Psoas muscle (tissue), 8 donors: ENCODE measurements around the gene APBB2. TPM values are rescaled to one million over a fixed set of nuclear protein-coding genes. Genes with fewer than 3 reads are reported as not detected.
"Not testable (repeated sequence)": the region's sequence is repeated elsewhere in the genome, so short reads cannot be mapped to it uniquely, and the experiment has no call there.

Source experiments
- ATAC-seq, 4 donors: fragments of 200-7000 bp; cut with Tn5 transposase; one replicate each; pipeline ENCODE4 v1.9.1; 2020; ENCODE audit warnings: moderate library complexity in 3 of 4, mild to moderate bottlenecking in 2 of 4
- DNase-seq, 2 donors: peaks; one replicate each; pipeline ENCODE4 v3.0.0-alpha.2; 2020
- H3K27ac ChIP-seq: fragments of 200-600 bp; one replicate; pipeline ENCODE4 v1.8.0; 2022
- H3K27me3 ChIP-seq, 3 donors: fragments of 200-600 bp in 1 of 3; one replicate each; pipeline versions ENCODE4 v1.6.1 to v1.8.0; 2013 to 2022; ENCODE audit warnings: low read length in 2 of 3, mild to moderate bottlenecking in 2 of 3, moderate library complexity in 1 of 3; ENCODE audit not compliant: insufficient read depth in 3 of 3
- H3K36me3 ChIP-seq, 2 donors: fragments of 200-600 bp in 1 of 2; one replicate each; pipeline versions ENCODE4 v1.6.1 to v1.8.0; 2013 to 2022; ENCODE audit warnings: low read depth in 1 of 2, mild to moderate bottlenecking in 1 of 2, moderate library complexity in 1 of 2; ENCODE audit not compliant: insufficient read depth in 1 of 2
- H3K4me1 ChIP-seq: fragments of 200-600 bp; one replicate; pipeline ENCODE4 v1.8.0; 2022
- H3K4me3 ChIP-seq: fragments of 200-600 bp; one replicate; pipeline ENCODE4 v1.8.0; 2022; ENCODE audit warnings: mild to moderate bottlenecking
- H3K9me3 ChIP-seq: fragments of 200-600 bp; one replicate; pipeline ENCODE4 v1.8.0; 2022
- WGBS, 3 donors: extraction: QIAGEN DNeasy Blood & Tissue Kit; methylation state at CpG; one replicate each; pipeline versions ENCODE4 v1.1.6 to v1.1.7; 2013; 5-methylcytosine and 5-hydroxymethylcytosine counted together
- intact Hi-C, 2 donors: fragments of 100-400 bp; cut with DNase I; formaldehyde crosslinking; loops; one replicate each; pipeline versions ENCODE4 v1.11.0 to v1.14.2; 2022
- polyA plus RNA-seq, 3 donors: library from polyadenylated mRNA; stranded (reverse); fragments of 200-250 nt; gene quantifications; one replicate each; pipeline ENCODE4 v1.2.3, GENCODE V29; 2013
- total RNA-seq, 4 donors: library from RNA; stranded (reverse); fragmentation: NEBNext Ultra II Directional in 2 of 4; extraction: Animal tissue kit (Norgen Biotek cat#: 25700) in 2 of 4; gene quantifications; one replicate each; pipeline versions ENCODE4 v1.2.1 to v1.2.4, GENCODE V29; 2021 to 2023
- TF ChIP-seq, protein P1 (sequence below): fragments of 200-600 bp; IDR thresholded peaks from one replicate; pipeline ENCODE4 v1.8.0; 2022; ENCODE audit warnings: antibody characterized with exemption
- donor health status: healthy with polysubstance abuse.
- donor health status: DM: no; HTN: no; CAD: no; lungs with moderate emphysema.
- donor health status: Bipolar disorder and iron deficiency.
- donor health status: healthy.
- donor health status: DM: yes; HTN: yes; CAD: no.
- donor health status: DM: no; HTN: no; CAD: no.
- donor health status: DM: no; HTN: no; CAD: no.
- donor health status: DM: yes; HTN: yes; CAD: no.

APBB2 gene
- total and polyA plus RNA-seq, 7 donors: 3.1 to 37.4 (median 11.3) TPM

DNA sequence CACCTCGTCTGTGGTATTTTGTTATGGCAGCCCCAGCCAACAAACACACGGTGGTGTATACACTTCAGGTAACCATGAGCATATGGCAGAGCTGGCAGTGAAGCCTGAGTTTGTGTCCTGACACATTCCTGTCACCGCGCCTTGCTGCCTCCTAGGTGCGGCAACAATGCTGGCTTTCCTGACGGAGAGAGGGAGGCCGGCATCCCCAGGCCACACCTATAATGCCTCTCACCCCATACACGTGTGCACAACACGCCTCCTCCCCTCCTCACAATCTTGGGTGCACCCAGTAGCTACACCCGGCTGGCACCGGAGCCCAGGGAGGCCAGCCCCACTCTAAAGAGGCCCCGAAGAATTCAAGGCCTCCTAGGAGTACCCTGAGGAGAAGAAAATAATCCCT lies 306.0 kb downstream of the APBB2 start:
- no peaks in the 10 kb centered on the region for H3K27me3 ChIP-seq
- no peak overlapping the region for H3K4me3 ChIP-seq
- WGBS, 3 donors: 65 to 78% (median 66%) methylated on average over 12 of the region's 12 CpGs
- H3K9me3 ChIP-seq: no peaks in the 10 kb centered on the region
- peaks cover 12% of the 10 kb centered on the region for H3K4me1 ChIP-seq
- no peak for DNase-seq
- peak in 3 of 4 donors; percentile 4 to 31 (median 11) for ATAC-seq
- TF ChIP-seq, protein P1, sequence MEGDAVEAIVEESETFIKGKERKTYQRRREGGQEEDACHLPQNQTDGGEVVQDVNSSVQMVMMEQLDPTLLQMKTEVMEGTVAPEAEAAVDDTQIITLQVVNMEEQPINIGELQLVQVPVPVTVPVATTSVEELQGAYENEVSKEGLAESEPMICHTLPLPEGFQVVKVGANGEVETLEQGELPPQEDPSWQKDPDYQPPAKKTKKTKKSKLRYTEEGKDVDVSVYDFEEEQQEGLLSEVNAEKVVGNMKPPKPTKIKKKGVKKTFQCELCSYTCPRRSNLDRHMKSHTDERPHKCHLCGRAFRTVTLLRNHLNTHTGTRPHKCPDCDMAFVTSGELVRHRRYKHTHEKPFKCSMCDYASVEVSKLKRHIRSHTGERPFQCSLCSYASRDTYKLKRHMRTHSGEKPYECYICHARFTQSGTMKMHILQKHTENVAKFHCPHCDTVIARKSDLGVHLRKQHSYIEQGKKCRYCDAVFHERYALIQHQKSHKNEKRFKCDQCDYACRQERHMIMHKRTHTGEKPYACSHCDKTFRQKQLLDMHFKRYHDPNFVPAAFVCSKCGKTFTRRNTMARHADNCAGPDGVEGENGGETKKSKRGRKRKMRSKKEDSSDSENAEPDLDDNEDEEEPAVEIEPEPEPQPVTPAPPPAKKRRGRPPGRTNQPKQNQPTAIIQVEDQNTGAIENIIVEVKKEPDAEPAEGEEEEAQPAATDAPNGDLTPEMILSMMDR: no peak
- no peaks in the 10 kb centered on the region for H3K36me3 ChIP-seq
- intact Hi-C loops: no loop called here
- H3K27ac ChIP-seq: no peak overlapping the region

DNA sequence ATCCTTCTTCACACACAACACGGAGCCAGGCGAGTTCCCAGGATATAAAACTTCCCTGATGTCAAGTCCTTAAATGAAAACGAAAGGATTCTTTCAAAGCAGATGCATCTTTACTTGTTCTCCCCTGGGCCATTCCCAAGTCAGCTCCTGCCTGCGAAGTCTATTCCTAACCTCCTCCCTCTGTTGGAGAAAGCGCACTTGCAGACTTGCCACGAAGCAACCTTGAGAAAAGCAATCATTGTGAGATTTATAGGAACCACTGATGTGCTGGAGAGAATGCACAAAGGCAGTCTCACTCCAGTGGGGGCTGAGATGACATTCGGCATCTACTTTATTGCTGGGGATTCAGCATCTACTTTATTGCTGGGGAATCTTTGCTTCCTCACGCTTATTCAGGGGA lies 308.9 kb downstream of the APBB2 start:
- no peaks in the 10 kb centered on the region for H3K36me3 ChIP-seq
- 78 to 88% (median 88%) methylated on average over 8 of the region's 8 CpGs for WGBS, 3 donors

DNA sequence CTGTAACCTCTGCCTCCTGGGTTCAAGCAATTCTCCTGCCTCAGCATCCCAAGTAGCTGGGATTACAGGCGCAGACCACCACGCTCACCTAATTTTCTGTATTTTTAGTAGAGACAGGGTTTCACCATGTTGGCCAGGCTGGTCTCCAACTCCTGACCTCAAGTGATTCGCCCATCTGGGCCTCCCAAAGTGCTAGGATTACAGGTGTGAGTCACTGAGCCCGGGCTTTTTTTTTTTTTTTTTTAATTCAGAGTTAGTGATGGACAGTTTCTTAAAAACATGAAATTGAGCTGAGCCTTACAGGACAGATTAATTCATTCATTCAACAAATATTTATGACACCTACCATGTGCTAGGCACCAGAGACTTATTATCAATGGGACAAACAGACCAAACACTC lies 313.8 kb downstream of the APBB2 start:
- H3K27me3 ChIP-seq, DNase-seq, ATAC-seq, H3K4me1 ChIP-seq, H3K4me3 ChIP-seq, H3K9me3 ChIP-seq, H3K36me3 ChIP-seq, H3K27ac ChIP-seq, intact Hi-C loops: not testable (repeated sequence)
- 83 to 88% (median 87%) methylated on average over 4 of the region's 4 CpGs for WGBS, 3 donors

More for the DNA sequence above, 308.9 kb downstream of the APBB2 start:
- H3K9me3 ChIP-seq: no peaks in the 10 kb centered on the region
- no peak for ATAC-seq
- DNase-seq: no peak
- H3K27me3 ChIP-seq: no peaks in the 10 kb centered on the region
- H3K4me1 ChIP-seq: peaks cover 12% of the 10 kb centered on the region
- no peak overlapping the region for H3K4me3 ChIP-seq
- intact Hi-C loops: no loop called here
- no peak overlapping the region for H3K27ac ChIP-seq
- TF ChIP-seq, protein P1: no peak

DNA sequence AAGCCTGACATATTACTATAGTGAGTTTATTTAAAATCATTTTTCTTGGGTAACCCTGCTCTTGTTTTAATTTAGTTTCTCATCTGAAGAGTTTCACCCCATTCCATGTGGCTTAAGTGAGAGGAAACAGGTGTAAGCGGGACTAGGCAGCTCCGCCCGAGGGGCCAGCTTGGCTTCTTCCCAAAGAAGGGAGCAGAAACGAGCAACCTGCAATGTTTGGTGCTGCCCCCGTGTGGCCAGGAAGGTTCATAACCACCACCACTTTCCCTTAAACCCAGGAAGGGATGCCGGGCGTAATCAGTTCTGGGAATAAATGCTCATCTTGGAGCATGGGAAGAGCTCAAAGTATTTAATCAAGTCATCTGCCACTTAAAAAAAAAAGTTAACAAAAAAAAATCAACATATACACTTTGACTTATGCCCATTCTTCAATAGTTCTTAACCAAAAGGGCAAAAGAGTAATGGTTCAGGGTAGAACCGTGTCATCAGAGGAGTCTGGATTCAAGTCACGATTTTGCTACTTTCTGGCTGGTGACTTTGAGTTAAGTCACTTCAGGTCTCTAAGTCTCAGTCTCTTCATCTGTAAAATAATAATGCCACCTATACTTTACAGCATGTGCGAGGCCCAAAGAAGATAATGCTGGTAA lies 316.7 kb downstream of the APBB2 start:
- Histone ChIP-seq H3K27me3 (no peaks in the 10 kb centered on the region), H3K27ac (no peak overlapping the region), H3K9me3 (no peaks in the 10 kb centered on the region), H3K4me3 (no peak overlapping the region), H3K36me3 (peaks cover 0 to 6% of the 10 kb centered on the region in 2 donors), H3K4me1 (peaks cover 7% of the 10 kb centered on the region)
- TF ChIP-seq, protein P1: peak; percentile 74
- WGBS, 3 donors: 41 to 42% (median 42%) methylated on average over 10 of the region's 10 CpGs
- DNase-seq: peak; percentile 69 to 80
- intact Hi-C loops: loop anchor here in 1 of 2 donors (5.0 kb wide), 2 partner anchors 55 to 160 kb away; no protein-coding TSS in a partner anchor
- peak; percentile 61 to 82 (median 76) for ATAC-seq

DNA sequence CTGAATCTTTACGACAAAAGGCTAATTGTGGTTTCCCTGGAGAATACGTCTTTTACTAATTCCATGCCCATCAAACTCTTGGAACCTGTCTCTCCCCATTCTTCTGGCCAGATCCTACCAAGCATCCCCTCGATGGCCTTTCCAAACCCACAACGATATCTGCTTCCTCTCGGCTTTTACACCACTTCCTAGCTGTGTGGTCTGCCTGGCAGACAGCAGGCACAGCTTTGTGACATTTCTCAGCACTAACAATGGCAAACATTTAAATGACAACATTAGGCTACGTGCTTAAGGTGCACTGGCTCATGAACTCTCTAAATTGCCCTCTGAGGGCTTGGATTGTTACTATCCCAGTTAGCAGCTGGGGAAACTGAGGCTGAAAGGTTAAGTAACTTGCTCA lies 323.6 kb downstream of the APBB2 start:
- no peaks in the 10 kb centered on the region for H3K9me3 ChIP-seq
- H3K27ac ChIP-seq: no peak overlapping the region
- no peaks in the 10 kb centered on the region for H3K4me1 ChIP-seq
- H3K4me3 ChIP-seq: no peak overlapping the region
- intact Hi-C loops: no loop called here
- ATAC-seq (no peak), DNase-seq (no peak)
- 84 to 86% (median 86%) methylated on average over 6 of the region's 6 CpGs for WGBS, 3 donors
- peaks cover 0 to 16% of the 10 kb centered on the region in 2 donors for H3K36me3 ChIP-seq
- TF ChIP-seq, protein P1: no peak
- H3K27me3 ChIP-seq: no peaks in the 10 kb centered on the region
